NCI-H82 (cell line): ENCODE measurements around the gene PRODH.
"Not testable (repeated sequence)": the region's sequence is repeated elsewhere in the genome, so short reads cannot be mapped to it uniquely, and the experiment has no call there.

Experiments
- DNase-seq: peaks from one replicate; lab custom pipeline; 2025; lab: John Stamatoyannopoulos, UW

The PRODH gene

GRCh38 chr22:18967391-18968010, 31.4 kb upstream of the PRODH start:
- peak; percentile 86 for DNase-seq

- DNase-seq: no peak
Observed at GRCh38 chr22:18966748-18967147, 30.7 kb upstream of the PRODH start.

GRCh38 chr22:18965526-18966421, 29.7 kb upstream of the PRODH start:
- DNase-seq: no peak

GRCh38 chr22:18964501-18965265, 28.6 kb upstream of the PRODH start:
- DNase-seq: not testable (repeated sequence)

- not testable (repeated sequence) for DNase-seq
Observed at GRCh38 chr22:18964051-18964450, 28.0 kb upstream of the PRODH start.

GRCh38 chr22:18962308-18962635, 26.2 kb upstream of the PRODH start:
- DNase-seq: no peak

- not testable (repeated sequence) for DNase-seq
Observed at GRCh38 chr22:18961632-18962307, 25.7 kb upstream of the PRODH start.

- not testable (repeated sequence) for DNase-seq
Observed at GRCh38 chr22:18961201-18961600, 25.1 kb upstream of the PRODH start.

- not testable (repeated sequence) for DNase-seq
Observed at GRCh38 chr22:18960166-18960820, 24.2 kb upstream of the PRODH start.

- not testable (repeated sequence) for DNase-seq
Observed at GRCh38 chr22:18959741-18960140, 23.6 kb upstream of the PRODH start.

GRCh38 chr22:18959266-18959665, 23.2 kb upstream of the PRODH start:
- not testable (repeated sequence) for DNase-seq

GRCh38 chr22:18958738-18959137, 22.6 kb upstream of the PRODH start:
- not testable (repeated sequence) for DNase-seq

- not testable (repeated sequence) for DNase-seq
Observed at GRCh38 chr22:18958321-18958705, 22.2 kb upstream of the PRODH start.

- DNase-seq: not testable (repeated sequence)
Observed at GRCh38 chr22:18957621-18958320, 21.7 kb upstream of the PRODH start.

- not testable (repeated sequence) for DNase-seq
Observed at GRCh38 chr22:18956956-18957355, 20.9 kb upstream of the PRODH start.

- DNase-seq: not testable (repeated sequence)
Observed at GRCh38 chr22:18956121-18956895, 20.2 kb upstream of the PRODH start.

GRCh38 chr22:18955696-18956095, 19.6 kb upstream of the PRODH start:
- DNase-seq: no peak

- no peak for DNase-seq
Observed at GRCh38 chr22:18954990-18955571, 19.0 kb upstream of the PRODH start.

- DNase-seq: peak; percentile 72
Observed at GRCh38 chr22:18954303-18954989, 18.4 kb upstream of the PRODH start.
